ENCODE results near the gene SLC6A5. TPM values are rescaled to one million over a fixed set of nuclear protein-coding genes. Genes with fewer than 3 reads are reported as not detected.

SLC6A5 gene
- polyA plus RNA-seq, 3 donors from 2014 or later: not detected

GRCh38 chr11:20601221-20601914 lies 2.0 kb downstream of the SLC6A5 start:
- Mint-ChIP-seq H3K9me3 (peaks cover 6 to 19% (median 14%) of the 10 kb centered on the region in 6 donors), H3K4me1 (no peaks in the 10 kb centered on the region), H3K4me3 (no peak overlapping the region), H3K27me3 (ENCODE audit: low read depth in 3 of 3) (peaks cover 26 to 57% (median 36%) of the 10 kb centered on the region in 3 donors), H3K36me3 (peaks cover 0 to 12% (median 0%) of the 10 kb centered on the region in 3 donors), H3K27ac (no peak overlapping the region)
- no peak for DNase-seq

- H3K27ac Mint-ChIP-seq: no peak overlapping the region
- H3K36me3 Mint-ChIP-seq: peaks cover 0 to 9% (median 0%) of the 10 kb centered on the region in 3 donors
- peaks cover 6 to 16% (median 12%) of the 10 kb centered on the region in 6 donors for H3K9me3 Mint-ChIP-seq
- no peaks in the 10 kb centered on the region for H3K4me1 Mint-ChIP-seq
- no peak for DNase-seq
- peaks cover 26 to 49% (median 30%) of the 10 kb centered on the region in 3 donors for H3K27me3 Mint-ChIP-seq (ENCODE audit: low read depth in 3 of 3)
- no peak overlapping the region for H3K4me3 Mint-ChIP-seq
Observed at GRCh38 chr11:20604295-20604803, 4.9 kb downstream of the SLC6A5 start.

GRCh38 chr11:20604864-20605601 lies 5.6 kb downstream of the SLC6A5 start:
- peaks cover 1 to 3% of the 10 kb centered on the region in 2 donors for H3K4me1 Mint-ChIP-seq
- no peak overlapping the region for H3K27ac Mint-ChIP-seq
- no peak overlapping the region for H3K4me3 Mint-ChIP-seq
- H3K9me3 Mint-ChIP-seq: peaks cover 5 to 12% (median 7%) of the 10 kb centered on the region in 6 donors
- H3K36me3 Mint-ChIP-seq: peaks cover 0 to 5% (median 0%) of the 10 kb centered on the region in 3 donors
- no peak for DNase-seq
- H3K27me3 Mint-ChIP-seq (ENCODE audit: low read depth in 3 of 3): peaks cover 23 to 43% (median 26%) of the 10 kb centered on the region in 3 donors

GRCh38 chr11:20605602-20606091 lies 6.2 kb downstream of the SLC6A5 start:
- H3K27ac Mint-ChIP-seq: no peak overlapping the region
- peaks cover 20 to 36% (median 23%) of the 10 kb centered on the region in 3 donors for H3K27me3 Mint-ChIP-seq (ENCODE audit: low read depth in 3 of 3)
- no peak overlapping the region for H3K4me3 Mint-ChIP-seq
- H3K36me3 Mint-ChIP-seq: no peaks in the 10 kb centered on the region
- no peak for DNase-seq
- H3K9me3 Mint-ChIP-seq: peaks cover 0 to 6% (median 4%) of the 10 kb centered on the region in 6 donors
- H3K4me1 Mint-ChIP-seq: peaks cover 5 to 9% of the 10 kb centered on the region in 2 donors

- Mint-ChIP-seq H3K36me3 (no peaks in the 10 kb centered on the region), H3K9me3 (peaks cover 0 to 4% (median 0%) of the 10 kb centered on the region in 6 donors), H3K4me3 (no peak overlapping the region), H3K4me1 (peaks cover 5 to 10% of the 10 kb centered on the region in 2 donors), H3K27me3 (ENCODE audit: low read depth in 3 of 3) (peaks cover 11 to 28% (median 20%) of the 10 kb centered on the region in 3 donors), H3K27ac (no peak overlapping the region)
- DNase-seq: no peak
Observed at GRCh38 chr11:20608934-20609333, 9.5 kb downstream of the SLC6A5 start.

GRCh38 chr11:20609727-20610707 lies 10.6 kb downstream of the SLC6A5 start:
- no peaks in the 10 kb centered on the region for H3K36me3 Mint-ChIP-seq
- H3K4me3 Mint-ChIP-seq: peak overlapping the region in 4 of 5 donors; percentile 44 to 70 (median 54)
- peaks cover 5 to 10% of the 10 kb centered on the region in 2 donors for H3K4me1 Mint-ChIP-seq
- H3K9me3 Mint-ChIP-seq: peaks cover 0 to 4% (median 0%) of the 10 kb centered on the region in 6 donors
- H3K27ac Mint-ChIP-seq: no peak overlapping the region
- peak; percentile 11 to 15 (median 14) for DNase-seq
- H3K27me3 Mint-ChIP-seq (ENCODE audit: low read depth in 3 of 3): peaks cover 11 to 27% (median 15%) of the 10 kb centered on the region in 3 donors

GRCh38 chr11:20610825-20611224 lies 11.4 kb downstream of the SLC6A5 start:
- H3K9me3 Mint-ChIP-seq: peaks cover 0 to 5% (median 0%) of the 10 kb centered on the region in 6 donors
- H3K36me3 Mint-ChIP-seq: no peaks in the 10 kb centered on the region
- H3K4me1 Mint-ChIP-seq: peaks cover 5 to 10% of the 10 kb centered on the region in 2 donors
- H3K27ac Mint-ChIP-seq: no peak overlapping the region
- no peak overlapping the region for H3K4me3 Mint-ChIP-seq
- DNase-seq: no peak
- H3K27me3 Mint-ChIP-seq (ENCODE audit: low read depth in 3 of 3): peaks cover 11 to 21% (median 11%) of the 10 kb centered on the region in 3 donors

GRCh38 chr11:20611445-20611844 lies 12.0 kb downstream of the SLC6A5 start:
- H3K36me3 Mint-ChIP-seq: no peaks in the 10 kb centered on the region
- peaks cover 5 to 15% (median 8%) of the 10 kb centered on the region in 3 donors for H3K27me3 Mint-ChIP-seq (ENCODE audit: low read depth in 3 of 3)
- H3K27ac Mint-ChIP-seq: no peak overlapping the region
- H3K4me3 Mint-ChIP-seq: no peak overlapping the region
- peaks cover 5 to 10% of the 10 kb centered on the region in 2 donors for H3K4me1 Mint-ChIP-seq
- peaks cover 0 to 5% (median 0%) of the 10 kb centered on the region in 6 donors for H3K9me3 Mint-ChIP-seq
- no peak for DNase-seq

GRCh38 chr11:20611892-20612291 lies 12.5 kb downstream of the SLC6A5 start:
- DNase-seq: no peak
- no peak overlapping the region for H3K4me3 Mint-ChIP-seq
- peaks cover 5 to 10% of the 10 kb centered on the region in 2 donors for H3K4me1 Mint-ChIP-seq
- no peaks in the 10 kb centered on the region for H3K36me3 Mint-ChIP-seq
- H3K9me3 Mint-ChIP-seq: peaks cover 0 to 5% (median 0%) of the 10 kb centered on the region in 6 donors
- no peak overlapping the region for H3K27ac Mint-ChIP-seq
- peaks cover 5 to 14% (median 8%) of the 10 kb centered on the region in 3 donors for H3K27me3 Mint-ChIP-seq (ENCODE audit: low read depth in 3 of 3)

GRCh38 chr11:20612416-20612815 lies 13.0 kb downstream of the SLC6A5 start:
- DNase-seq: no peak
- no peaks in the 10 kb centered on the region for H3K36me3 Mint-ChIP-seq
- peaks cover 5 to 10% of the 10 kb centered on the region in 2 donors for H3K4me1 Mint-ChIP-seq
- H3K27me3 Mint-ChIP-seq (ENCODE audit: low read depth in 3 of 3): peaks cover 5 to 12% (median 6%) of the 10 kb centered on the region in 3 donors
- H3K27ac Mint-ChIP-seq: no peak overlapping the region
- no peak overlapping the region for H3K4me3 Mint-ChIP-seq
- peaks cover 0 to 2% (median 0%) of the 10 kb centered on the region in 6 donors for H3K9me3 Mint-ChIP-seq

GRCh38 chr11:20616920-20617319 lies 17.5 kb downstream of the SLC6A5 start:
- Mint-ChIP-seq H3K4me3 (no peak overlapping the region), H3K9me3 (peaks cover 0 to 4% (median 0%) of the 10 kb centered on the region in 6 donors), H3K36me3 (no peaks in the 10 kb centered on the region), H3K4me1 (no peaks in the 10 kb centered on the region), H3K27me3 (ENCODE audit: low read depth in 3 of 3) (peaks cover 2 to 6% (median 2%) of the 10 kb centered on the region in 3 donors), H3K27ac (no peak overlapping the region)
- DNase-seq: no peak

GRCh38 chr11:20617346-20618005 lies 18.1 kb downstream of the SLC6A5 start:
- H3K9me3 Mint-ChIP-seq: peaks cover 0 to 4% (median 0%) of the 10 kb centered on the region in 6 donors
- H3K4me1 Mint-ChIP-seq: no peaks in the 10 kb centered on the region
- H3K4me3 Mint-ChIP-seq: no peak overlapping the region
- DNase-seq: no peak
- no peaks in the 10 kb centered on the region for H3K36me3 Mint-ChIP-seq
- H3K27ac Mint-ChIP-seq: no peak overlapping the region
- H3K27me3 Mint-ChIP-seq (ENCODE audit: low read depth in 3 of 3): peaks cover 2 to 6% (median 2%) of the 10 kb centered on the region in 3 donors

All from immature natural killer cell (primary cell).